GM08714 (cell line): Measurements from ENCODE around the gene ERC2.

Experiments used
- H3K4me3 ChIP-seq: fragments of 200-500 bp; sonication (Bioruptor generic); 2 replicates; pipeline ENCODE4 v1.5.1; 2014; ENCODE audit warnings: mild to moderate bottlenecking, low read length, inconsistent platforms
- ZNF274 ChIP-seq: IDR thresholded peaks from 2 replicates; pipeline ENCODE4 v1.6.1; 2012; ENCODE audit warnings: mild to moderate bottlenecking, low read depth, low read length

Gene ERC2

DNA sequence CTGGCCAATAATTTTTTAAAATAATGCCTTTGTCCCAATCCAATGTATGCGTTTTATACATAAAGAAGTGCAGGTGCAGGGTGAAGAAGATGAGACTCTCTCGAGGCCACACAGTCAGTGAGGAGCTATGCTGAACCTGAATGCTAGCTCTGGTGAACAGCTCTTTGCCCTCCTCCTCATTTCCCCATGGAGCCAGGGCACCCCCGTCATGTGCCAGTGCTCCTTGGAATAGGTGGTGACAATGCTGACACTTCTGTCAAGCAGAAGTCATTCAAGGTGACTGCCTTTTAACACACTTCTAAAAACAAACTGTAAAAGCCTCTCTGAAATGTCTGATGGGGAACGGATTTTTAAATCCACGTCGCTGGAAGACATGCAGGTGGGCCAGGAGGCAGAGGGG lies 818.7 kb downstream of the ERC2 start:
- no peak overlapping the region for H3K4me3 ChIP-seq
- no peak for TF ChIP-seq ZNF274

DNA sequence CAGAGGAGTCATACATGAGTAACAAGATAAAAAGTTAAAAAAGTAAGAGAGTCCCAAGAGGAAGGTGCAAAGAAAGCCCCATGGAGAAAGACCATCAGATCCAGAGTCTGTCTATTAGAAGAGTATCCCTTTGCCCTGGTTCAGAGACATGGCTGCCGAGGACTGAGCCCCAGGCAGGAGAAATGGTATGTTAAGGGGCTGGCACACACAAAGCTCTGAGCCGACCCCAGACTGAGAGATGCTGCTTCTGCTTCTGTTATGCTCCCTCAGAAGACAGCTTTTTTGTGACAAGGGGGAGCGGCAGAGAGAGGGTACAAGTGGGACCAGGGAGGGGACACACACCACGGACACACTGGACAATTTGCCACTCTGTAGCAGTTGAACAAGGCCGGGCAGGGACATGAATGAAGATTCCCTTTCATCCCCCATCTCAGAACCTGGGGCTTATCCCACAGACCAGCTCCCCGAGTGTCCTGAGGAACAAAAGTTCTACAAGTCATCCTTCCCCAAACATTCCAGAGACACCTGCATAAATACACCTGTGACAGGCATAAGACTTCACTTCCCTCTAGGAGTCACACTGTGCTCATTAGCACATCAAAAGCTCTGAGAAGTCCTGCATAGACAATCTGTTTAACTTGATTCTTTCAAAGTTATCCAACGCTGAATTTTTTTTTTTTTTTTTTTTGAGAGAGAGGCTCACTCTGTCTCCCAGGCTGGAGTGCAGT lies 819.5 kb downstream of the ERC2 start:
- no peak overlapping the region for H3K4me3 ChIP-seq
- TF ChIP-seq ZNF274, result no peak

DNA sequence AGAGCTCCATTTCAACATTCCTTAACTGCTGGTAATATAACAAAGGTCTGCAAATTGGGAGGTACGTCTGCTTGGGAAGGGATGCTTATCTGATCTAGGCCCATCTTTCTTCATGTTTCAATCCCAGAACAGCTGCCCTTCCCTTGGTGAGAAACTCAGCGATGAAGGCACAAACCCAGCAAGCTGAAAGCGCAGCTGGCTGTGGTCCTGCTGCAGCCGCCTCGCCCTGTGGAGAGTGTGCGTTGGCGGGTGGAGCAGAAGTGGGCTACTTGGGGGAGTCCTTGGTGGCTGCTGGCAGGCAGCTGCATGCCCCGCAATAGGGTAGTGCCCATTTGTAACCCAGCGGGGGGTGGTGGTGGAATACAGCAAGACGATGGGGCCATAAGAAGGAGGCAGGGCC lies 820.6 kb downstream of the ERC2 start:
- H3K4me3 ChIP-seq, result no peak overlapping the region
- TF ChIP-seq ZNF274, result no peak

DNA sequence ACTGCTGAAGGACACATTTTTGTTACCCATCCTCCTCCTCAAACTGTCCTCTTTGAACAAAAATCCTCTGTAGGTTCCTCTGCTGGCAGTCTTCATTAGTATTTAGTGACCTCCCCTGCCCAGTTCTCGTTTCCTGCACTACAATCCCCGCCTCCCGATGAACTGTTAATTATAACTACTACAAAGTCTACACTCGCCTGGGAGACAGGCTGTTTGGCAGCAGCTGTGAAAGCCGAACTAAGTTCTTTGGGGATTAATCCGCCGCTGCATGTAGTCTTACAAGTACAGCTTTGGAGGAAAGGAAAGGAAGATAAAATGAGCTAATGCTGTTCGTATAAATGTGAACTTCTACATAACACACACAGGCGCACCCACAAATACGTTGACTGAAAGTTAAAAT lies 821.2 kb downstream of the ERC2 start:
- no peak for TF ChIP-seq ZNF274
- no peak overlapping the region for H3K4me3 ChIP-seq

DNA sequence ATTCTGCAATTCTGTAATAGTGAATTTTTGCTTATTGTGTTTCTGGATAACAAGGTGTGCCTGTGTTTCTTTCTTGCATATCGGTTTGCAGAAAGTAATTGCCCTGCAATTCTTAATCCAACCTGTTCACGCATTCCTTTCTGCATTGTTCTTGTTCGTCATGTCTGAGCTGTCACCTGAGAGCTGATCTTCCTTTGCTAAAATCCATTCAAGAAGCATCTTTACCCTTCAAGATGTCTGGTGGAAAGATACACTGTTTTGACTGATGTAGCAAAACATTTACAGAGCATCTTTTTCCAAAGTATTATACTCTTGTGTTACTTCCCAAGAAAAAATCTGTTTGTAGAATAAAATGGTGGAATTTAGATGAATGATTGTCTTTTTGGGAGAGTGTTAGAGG lies 822.1 kb downstream of the ERC2 start:
- no peak for TF ChIP-seq ZNF274
- no peak overlapping the region for H3K4me3 ChIP-seq

DNA sequence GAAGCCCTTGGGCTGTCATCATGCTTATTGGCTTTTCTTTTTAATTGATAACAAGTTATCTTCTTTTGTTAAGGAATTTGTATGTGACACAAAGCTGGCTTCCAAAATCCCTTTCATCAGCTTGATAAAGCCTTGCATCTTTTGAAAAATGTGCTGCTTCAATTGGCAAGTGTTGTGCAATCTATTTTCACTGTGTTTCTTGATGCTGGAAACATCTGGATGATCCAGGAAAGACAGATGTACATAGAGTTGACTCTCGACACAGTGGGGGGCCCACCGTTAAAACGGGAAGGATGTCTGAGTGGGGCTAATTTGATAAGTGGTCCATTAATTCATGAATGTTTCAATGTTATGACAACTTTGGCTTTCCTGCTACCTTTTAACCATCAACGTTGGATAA lies 822.8 kb downstream of the ERC2 start:
- no peak overlapping the region for H3K4me3 ChIP-seq
- TF ChIP-seq ZNF274, result no peak

DNA sequence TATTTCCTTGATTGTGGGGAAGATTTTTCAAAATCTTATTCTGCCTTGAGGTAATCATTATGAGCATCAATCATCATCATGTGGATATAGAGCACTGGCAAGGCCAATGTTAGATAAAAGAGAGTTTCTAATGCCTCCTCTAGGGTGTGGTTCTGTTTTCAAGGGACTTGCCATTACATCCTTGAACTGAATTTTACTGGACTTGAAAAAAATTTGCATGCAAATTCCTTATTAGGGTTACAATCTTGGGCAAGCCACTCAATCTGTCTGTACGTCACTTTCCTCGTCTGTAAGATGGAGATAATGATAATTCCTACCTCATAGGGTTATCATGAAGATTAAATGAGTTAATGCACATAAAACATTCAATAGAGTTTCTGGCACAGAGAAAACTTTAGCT lies 825.0 kb downstream of the ERC2 start:
- no peak overlapping the region for H3K4me3 ChIP-seq
- no peak for TF ChIP-seq ZNF274

DNA sequence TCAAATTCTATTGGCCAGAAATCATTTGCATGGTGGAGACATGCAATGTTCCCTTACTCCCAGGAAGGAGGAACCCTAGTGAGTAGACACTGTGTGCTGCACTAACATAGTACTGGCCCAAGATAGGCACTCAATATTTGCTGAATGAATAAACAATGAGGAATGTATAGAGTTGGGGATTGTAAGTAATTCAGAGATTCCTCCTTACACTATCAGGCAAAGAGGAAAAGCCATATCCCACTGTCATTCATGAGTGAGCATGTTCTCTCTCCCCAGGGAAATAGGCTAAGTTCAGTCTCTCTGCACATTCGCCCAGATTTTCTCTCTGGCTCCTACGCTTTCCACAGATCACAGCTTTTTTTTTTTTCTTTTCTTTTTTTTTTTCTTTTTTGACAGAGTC lies 826.3 kb downstream of the ERC2 start:
- H3K4me3 ChIP-seq, result no peak overlapping the region
- no peak for TF ChIP-seq ZNF274

DNA sequence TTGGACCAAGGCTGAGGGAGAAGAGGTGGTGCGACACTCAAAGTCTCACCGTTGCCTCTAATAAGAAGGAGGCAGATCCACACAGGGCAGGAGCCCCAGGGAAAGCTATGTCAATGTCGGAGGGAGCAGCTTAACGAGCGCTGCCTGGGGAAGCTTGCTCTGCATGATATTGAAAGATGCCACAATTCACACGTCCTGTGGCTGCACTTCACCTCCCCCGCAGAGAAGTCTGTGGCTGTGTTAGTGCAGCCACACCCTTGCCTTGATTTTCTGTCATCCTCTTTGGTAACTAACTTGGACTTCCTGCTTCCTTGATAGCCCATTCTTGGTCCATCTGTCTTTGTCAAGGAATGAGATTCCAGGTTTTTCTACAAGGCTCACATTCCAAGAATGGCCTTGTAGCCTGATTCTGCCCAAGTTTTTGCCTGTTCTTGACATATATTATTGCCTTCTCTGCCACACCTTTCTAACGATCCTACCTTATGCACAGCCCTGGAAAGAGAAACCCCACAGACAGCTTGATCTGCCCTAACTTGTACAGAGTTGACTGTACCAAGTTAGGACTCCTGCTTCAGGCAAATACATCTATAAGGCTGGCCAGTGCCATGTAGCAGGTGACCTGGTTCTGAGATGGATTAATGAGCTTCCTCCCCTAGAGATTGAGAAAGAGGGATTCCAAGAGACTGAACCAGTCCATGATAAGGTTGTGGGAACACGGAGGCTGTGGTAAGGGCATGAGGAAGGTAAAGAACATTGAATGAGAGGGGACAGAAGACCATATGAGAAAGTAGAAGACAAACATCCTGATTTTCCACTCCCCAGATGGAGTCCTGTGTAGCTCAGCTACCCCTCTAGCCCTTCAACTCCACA lies 828.1 kb downstream of the ERC2 start:
- no peak overlapping the region for H3K4me3 ChIP-seq
- TF ChIP-seq ZNF274, result no peak

DNA sequence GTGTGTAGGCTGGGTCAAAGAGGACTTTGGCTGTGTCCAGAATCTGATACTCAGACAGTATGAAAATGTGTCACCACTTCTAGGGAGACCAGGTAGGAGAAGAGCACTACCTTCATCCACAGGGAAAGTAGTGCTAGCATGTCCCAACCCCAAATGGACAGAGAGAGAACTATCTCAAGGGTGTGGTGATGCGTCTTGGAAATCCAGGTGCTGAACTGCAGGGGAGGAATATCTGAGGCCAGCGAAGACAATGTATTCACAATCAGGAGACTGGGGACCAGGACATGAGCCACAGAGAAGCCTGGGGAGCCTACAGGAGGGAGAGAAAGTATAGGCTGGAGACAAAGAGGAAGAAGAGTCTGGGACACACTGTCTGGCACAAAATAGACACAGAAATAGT lies 829.1 kb downstream of the ERC2 start:
- TF ChIP-seq ZNF274, result no peak

DNA sequence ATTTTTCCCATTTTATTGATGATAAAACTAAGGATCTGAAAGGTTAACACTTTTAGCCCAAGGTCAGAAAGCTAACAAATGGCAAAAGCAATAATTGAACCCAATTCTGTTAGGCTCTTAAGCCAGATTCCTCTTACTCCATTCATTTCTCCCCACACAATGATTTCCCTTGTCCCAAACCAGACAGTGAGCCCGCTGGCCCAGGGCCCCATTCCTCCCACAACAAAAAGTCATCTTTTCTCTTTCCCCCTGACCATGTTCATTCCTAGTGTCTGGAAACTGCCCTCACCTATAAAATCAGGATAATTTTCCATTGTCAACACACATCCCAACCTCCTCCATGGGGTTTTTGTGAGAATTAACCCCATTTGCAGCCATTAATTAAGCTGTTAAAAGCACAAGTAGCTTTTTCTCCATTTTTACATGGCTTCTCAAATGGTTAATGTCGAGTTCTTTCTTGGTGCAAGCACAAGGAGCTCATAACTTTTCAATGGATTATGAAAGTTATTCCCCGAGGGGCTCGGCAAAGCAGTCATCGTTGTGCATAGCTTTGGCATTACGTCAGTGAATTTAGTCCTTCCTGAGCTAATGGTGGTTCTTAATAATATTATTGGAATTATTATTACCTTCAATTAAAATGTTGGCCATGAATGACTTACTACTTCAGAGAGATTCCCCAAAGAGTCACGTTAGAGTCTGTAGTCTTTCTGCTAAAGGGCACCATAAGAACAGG lies 830.2 kb downstream of the ERC2 start:
- TF ChIP-seq ZNF274, result no peak
- no peak overlapping the region for H3K4me3 ChIP-seq

More for the DNA sequence above, 829.1 kb downstream of the ERC2 start:
- H3K4me3 ChIP-seq, result no peak overlapping the region

DNA sequence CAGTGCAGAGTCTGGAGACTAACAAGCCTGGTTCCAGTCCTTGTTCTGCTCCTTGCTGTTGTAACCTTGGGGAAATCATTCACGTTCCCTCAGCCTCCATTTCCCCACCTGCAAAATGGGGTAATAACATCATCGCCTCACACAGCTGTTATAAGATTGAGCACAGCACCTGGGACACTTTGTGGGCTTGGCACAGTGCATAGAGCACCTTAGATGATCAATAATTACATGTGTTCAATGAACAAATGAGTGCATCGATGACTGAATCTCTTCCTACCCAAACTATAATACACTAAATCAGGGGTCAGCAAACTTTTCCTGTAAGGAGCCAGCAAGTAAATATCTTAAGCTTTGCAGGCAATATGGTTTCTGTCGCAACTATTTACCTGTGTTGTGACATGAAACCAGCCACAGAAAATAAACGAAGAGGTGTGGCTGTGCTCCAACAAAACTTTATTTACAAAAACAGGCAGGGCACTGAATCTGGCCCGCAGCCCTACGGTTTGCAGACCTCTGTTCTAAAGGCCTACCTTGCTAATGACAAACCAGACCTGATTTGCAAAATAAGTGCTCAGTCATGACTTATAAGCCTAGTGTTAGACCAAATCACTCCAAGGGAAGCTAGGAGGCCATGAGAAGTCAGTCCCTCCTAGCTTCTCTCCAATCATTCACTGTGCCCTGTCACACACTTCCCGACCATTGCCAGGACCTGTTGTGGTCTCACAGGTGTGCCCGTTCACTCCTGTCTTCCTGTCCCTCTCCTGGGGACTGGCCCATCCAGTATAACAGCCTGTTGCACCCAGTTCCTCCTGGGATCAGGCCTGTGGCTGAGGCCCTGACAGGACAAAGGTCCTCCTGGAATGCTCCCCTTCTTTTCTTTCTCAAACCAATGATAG lies 831.7 kb downstream of the ERC2 start:
- no peak for TF ChIP-seq ZNF274

DNA sequence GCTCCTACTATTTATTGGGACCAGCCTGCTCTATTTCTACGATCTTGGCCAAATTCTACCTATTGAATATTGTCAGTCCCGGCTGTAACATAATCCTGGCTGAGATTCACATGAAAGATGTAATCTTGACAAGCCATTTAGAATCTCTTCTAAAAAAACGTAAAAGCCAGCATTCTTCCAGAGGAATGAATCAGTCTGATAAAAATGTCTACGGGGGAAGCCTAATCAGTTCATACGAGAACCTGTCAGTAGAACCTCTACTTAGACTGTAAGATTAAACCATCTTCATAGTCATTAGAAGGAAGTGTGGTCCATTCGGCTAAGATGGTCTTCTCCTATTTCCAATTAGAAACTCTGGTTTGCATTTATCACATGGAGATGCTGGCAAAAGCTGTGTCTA lies 833.9 kb downstream of the ERC2 start:
- no peak overlapping the region for H3K4me3 ChIP-seq
- TF ChIP-seq ZNF274, result no peak

More for the DNA sequence above, 831.7 kb downstream of the ERC2 start:
- H3K4me3 ChIP-seq, result no peak overlapping the region

DNA sequence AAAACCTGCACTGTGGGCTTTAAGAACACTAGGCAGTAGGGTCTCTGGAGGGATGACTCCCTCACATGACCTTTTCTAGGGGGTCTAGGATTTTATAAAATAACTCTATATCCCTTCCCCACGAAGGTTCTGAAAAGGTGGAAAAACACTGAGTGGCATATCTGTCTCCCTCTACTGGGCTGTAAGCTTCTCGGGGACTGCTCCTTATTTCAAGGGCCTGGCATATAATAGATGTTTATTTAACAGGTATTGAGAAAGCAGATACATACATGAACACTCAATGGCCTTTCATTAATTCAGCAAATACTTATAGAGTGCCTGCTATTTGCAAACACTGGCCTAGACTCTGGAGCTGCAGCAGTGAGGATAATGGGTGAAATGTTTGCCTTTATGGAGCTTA lies 834.9 kb downstream of the ERC2 start:
- no peak for TF ChIP-seq ZNF274
- no peak overlapping the region for H3K4me3 ChIP-seq
